Trophoblast cell (in vitro differentiated cells and primary cell): ENCODE data around the gene KLHL30.

Source experiments
- DNase-seq, 2 donors: peaks; one replicate each; pipeline ENCODE4 v3.0.0-alpha.2; 2016
- H2AFZ ChIP-seq: 2 replicates; pipeline ENCODE4 v1.6.1; 2013; ENCODE audit warnings: low read length, moderate library complexity, mild to moderate bottlenecking; ENCODE audit not compliant: insufficient read depth, poor library complexity
- H2AK5ac ChIP-seq: 2 replicates; pipeline ENCODE4 v1.6.1; 2013; ENCODE audit warnings: mild to moderate bottlenecking, low read length
- H2BK120ac ChIP-seq: 2 replicates; pipeline ENCODE4 v1.6.1; 2013; ENCODE audit warnings: low read length, mild to moderate bottlenecking, moderate library complexity; ENCODE audit not compliant: insufficient read depth, poor library complexity
- H2BK12ac ChIP-seq: 2 replicates; pipeline ENCODE4 v1.6.1; 2013; ENCODE audit warnings: mild to moderate bottlenecking, low read length, moderate library complexity
- H2BK5ac ChIP-seq: 2 replicates; pipeline ENCODE4 v1.6.1; 2013; ENCODE audit warnings: low read length, low read depth, moderate library complexity, mild to moderate bottlenecking; ENCODE audit not compliant: poor library complexity
- H3K14ac ChIP-seq: 2 replicates; pipeline ENCODE4 v1.6.1; 2013; ENCODE audit warnings: mild to moderate bottlenecking, low read length
- H3K18ac ChIP-seq: 2 replicates; pipeline ENCODE4 v1.6.1; 2013; ENCODE audit warnings: mild to moderate bottlenecking, low read length
- H3K23ac ChIP-seq: 2 replicates; pipeline ENCODE4 v1.6.1; 2013; ENCODE audit warnings: low read length
- H3K27ac ChIP-seq: 2 replicates; pipeline ENCODE4 v1.5.1; 2013; ENCODE audit warnings: low read depth, mild to moderate bottlenecking, inconsistent platforms, low read length, moderate library complexity
- H3K27me3 ChIP-seq: 2 replicates; pipeline ENCODE4 v1.6.1; 2013; ENCODE audit warnings: inconsistent platforms, mild to moderate bottlenecking, low read length, moderate library complexity; ENCODE audit not compliant: insufficient read depth
- H3K36me3 ChIP-seq, 2 experiments: 1 replicate in 1 of 2; 2 replicates in 1 of 2; pipeline ENCODE4 v1.6.1; 2013; ENCODE audit warnings: low read length in 2 of 2, mild to moderate bottlenecking in 2 of 2, moderate library complexity in 1 of 2; ENCODE audit not compliant: insufficient read depth in 2 of 2, control insufficient read depth in 1 of 2
- H3K4ac ChIP-seq: 2 replicates; pipeline ENCODE4 v1.6.1; 2013; ENCODE audit warnings: low read depth, mild to moderate bottlenecking, low read length, moderate library complexity
- H3K4me1 ChIP-seq, 2 experiments: 1 replicate in 1 of 2; 2 replicates in 1 of 2; pipeline ENCODE4 v1.6.1; 2013; ENCODE audit warnings: low read length in 2 of 2, mild to moderate bottlenecking in 2 of 2, moderate library complexity in 1 of 2; ENCODE audit not compliant: insufficient read depth in 2 of 2, control insufficient read depth in 1 of 2
- H3K4me2 ChIP-seq: 2 replicates; pipeline ENCODE4 v1.6.1; 2013; ENCODE audit warnings: inconsistent platforms, mild to moderate bottlenecking, low read length, moderate library complexity
- H3K4me3 ChIP-seq: 2 replicates; pipeline ENCODE4 v1.5.1; 2013; ENCODE audit warnings: mild to moderate bottlenecking, low read depth, low read length, inconsistent platforms
- H3K79me1 ChIP-seq: one replicate; pipeline ENCODE4 v1.6.1; 2013; ENCODE audit warnings: low read length
- H3K79me2 ChIP-seq: 2 replicates; pipeline ENCODE4 v1.6.1; 2013; ENCODE audit warnings: low read length, mild to moderate bottlenecking; ENCODE audit not compliant: control insufficient read depth, insufficient read depth, poor library complexity
- H3K9ac ChIP-seq: 2 replicates; pipeline ENCODE4 v1.6.1; 2013; ENCODE audit warnings: mild to moderate bottlenecking, low read length
- H3K9me3 ChIP-seq: 2 replicates; pipeline ENCODE4 v1.6.1; 2013; ENCODE audit warnings: low read depth, mild to moderate bottlenecking, control low read depth, inconsistent platforms, low read length; ENCODE audit not compliant: insufficient read depth
- H4K12ac ChIP-seq: 2 replicates; pipeline ENCODE4 v1.6.1; 2013; ENCODE audit warnings: low read depth, mild to moderate bottlenecking, low read length, moderate library complexity
- H4K8ac ChIP-seq: 2 replicates; pipeline ENCODE4 v1.6.1; 2013; ENCODE audit warnings: low read depth, mild to moderate bottlenecking, low read length, moderate library complexity
- H4K91ac ChIP-seq: one replicate; pipeline ENCODE4 v1.6.1; 2013; ENCODE audit warnings: low read depth, mild to moderate bottlenecking, low read length, moderate library complexity
- WGBS: extraction: QIAGEN DNeasy Blood & Tissue Kit; methylation state at CpG from one replicate; pipeline ENCODE4 v1.1.7; 2013; ENCODE audit warnings: missing lambda C conversion rate; ENCODE audit not compliant: insufficient read length, insufficient coverage; ENCODE audit errors: extremely low coverage; 5-methylcytosine and 5-hydroxymethylcytosine counted together

Gene KLHL30

DNA sequence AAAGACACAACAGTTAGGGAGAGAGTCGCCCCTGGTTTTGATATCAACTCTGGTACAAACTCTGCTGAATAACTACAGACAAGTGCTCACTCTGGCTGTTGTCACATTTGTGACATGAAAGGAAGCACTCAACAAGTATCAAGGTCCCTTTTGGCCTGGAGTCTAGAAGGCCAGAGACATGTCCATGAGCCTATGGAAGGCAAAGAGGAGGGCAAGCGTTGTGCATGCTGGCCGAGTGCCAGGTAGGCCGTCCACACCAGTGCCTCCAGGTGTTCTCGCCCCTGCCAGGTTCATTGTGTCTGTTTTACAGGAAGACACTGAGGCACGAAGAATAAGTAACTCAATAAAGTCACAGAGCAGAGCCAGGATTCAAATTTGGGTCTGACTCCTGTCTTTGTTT is 43.9 kb downstream of the KLHL30 start:
- H2BK120ac ChIP-seq: no peak overlapping the region
- no peak overlapping the region for H4K8ac ChIP-seq
- no peaks in the 10 kb centered on the region for H3K79me2 ChIP-seq
- no peak overlapping the region for H3K4ac ChIP-seq
- no peak overlapping the region for H3K4me3 ChIP-seq
- no peaks in the 10 kb centered on the region for H3K9me3 ChIP-seq
- H3K9ac ChIP-seq: no peak overlapping the region
- H3K36me3 ChIP-seq: peaks cover 44 to 63% of the 10 kb centered on the region in 2 experiments
- no peak overlapping the region for H3K18ac ChIP-seq
- H2BK12ac ChIP-seq: no peak overlapping the region
- no peak overlapping the region for H2AFZ ChIP-seq
- H3K79me1 ChIP-seq: no peaks in the 10 kb centered on the region
- no peak overlapping the region for H4K12ac ChIP-seq
- no peak overlapping the region for H3K23ac ChIP-seq
- no peak overlapping the region for H4K91ac ChIP-seq
- no peak for DNase-seq
- no peak overlapping the region for H3K14ac ChIP-seq
- H3K27ac ChIP-seq: no peak overlapping the region
- H3K4me2 ChIP-seq: no peak overlapping the region
- no peak overlapping the region for H2BK5ac ChIP-seq
- no peaks in the 10 kb centered on the region for H3K4me1 ChIP-seq
- no CpG with 5 or more reads among the region's 6 CpGs for WGBS
- no peak overlapping the region for H2AK5ac ChIP-seq
- no peaks in the 10 kb centered on the region for H3K27me3 ChIP-seq

DNA sequence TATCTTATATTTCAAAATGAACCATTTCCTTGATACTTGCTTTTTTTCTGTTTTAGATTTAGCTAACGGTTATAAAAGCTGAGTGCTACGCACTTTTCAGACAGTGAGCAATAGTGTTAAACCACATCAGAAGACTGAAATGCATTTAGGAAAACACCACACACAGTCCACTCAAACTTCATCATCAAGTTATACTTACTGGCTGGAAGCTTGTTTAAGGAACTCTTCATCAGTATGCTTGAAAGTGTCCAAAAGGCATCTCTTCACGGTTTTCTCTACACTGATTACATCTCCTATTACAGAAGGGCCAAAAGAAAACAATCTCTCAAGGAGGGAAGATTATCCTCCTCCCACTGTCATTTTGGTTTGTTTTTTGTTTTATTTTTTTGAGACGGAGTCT is 45.4 kb downstream of the KLHL30 start:
- no CpG with 5 or more reads among the region's 4 CpGs for WGBS
- no peak overlapping the region for H2AFZ ChIP-seq

DNA sequence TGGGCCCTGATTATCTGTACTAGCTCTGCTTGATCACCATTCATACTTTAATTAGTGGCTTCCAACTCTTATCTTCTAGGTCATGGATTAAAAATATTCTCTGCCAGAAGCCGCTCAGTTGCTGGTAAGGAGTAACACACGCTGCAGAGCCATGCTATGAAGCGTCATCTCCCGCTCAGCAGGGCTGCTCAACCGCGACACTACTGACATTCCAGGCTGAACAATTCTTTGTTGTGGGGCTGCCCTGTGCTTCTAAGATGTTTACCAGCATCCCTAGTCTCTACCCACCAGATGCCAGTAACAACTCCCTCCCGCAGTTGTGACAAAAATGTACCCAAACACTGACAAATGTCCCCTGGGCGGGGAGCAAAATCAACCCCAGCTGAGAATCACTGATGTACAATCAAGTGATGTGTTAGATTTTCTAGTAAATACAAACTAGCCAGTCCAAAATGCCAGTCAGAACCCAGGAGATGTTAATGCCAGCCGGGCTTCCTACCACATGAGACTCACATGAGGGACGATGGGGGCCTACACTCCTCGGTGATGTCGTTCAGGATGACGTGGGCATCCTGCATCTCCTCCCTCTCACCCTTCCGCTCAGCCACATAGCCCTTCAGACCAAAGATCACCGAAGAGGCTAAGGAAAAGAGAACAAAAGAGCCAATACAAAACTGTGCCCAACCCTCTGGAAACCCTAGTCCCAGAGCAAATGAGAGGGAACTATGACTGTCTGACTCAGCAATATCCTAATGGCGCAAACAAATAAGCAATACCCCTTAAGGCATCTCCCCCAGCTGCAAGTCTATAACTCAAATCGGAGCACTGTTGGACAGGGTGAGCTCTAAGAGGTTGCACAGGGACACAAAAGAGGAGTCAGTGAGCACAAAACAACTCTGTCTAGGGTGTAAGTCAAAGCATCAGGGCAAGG is 49.4 kb downstream of the KLHL30 start:
- no peak overlapping the region for H3K9ac ChIP-seq
- no peak overlapping the region for H3K4me2 ChIP-seq
- H2BK12ac ChIP-seq: no peak overlapping the region
- no peak overlapping the region for H3K18ac ChIP-seq
- H2BK5ac ChIP-seq: no peak overlapping the region
- H2AK5ac ChIP-seq: no peak overlapping the region
- H3K14ac ChIP-seq: no peak overlapping the region
- H3K4me3 ChIP-seq: no peak overlapping the region
- WGBS: no CpG with 5 or more reads among the region's 17 CpGs
- H3K36me3 ChIP-seq: peaks cover 45 to 62% of the 10 kb centered on the region in 2 experiments
- no peak overlapping the region for H2AFZ ChIP-seq
- H4K8ac ChIP-seq: no peak overlapping the region
- H3K4ac ChIP-seq: no peak overlapping the region
- no peak overlapping the region for H4K12ac ChIP-seq
- no peaks in the 10 kb centered on the region for H3K9me3 ChIP-seq
- DNase-seq: no peak
- H3K4me1 ChIP-seq: no peaks in the 10 kb centered on the region
- H3K79me2 ChIP-seq: no peaks in the 10 kb centered on the region
- no peak overlapping the region for H3K23ac ChIP-seq
- H3K27me3 ChIP-seq: no peaks in the 10 kb centered on the region
- H2BK120ac ChIP-seq: no peak overlapping the region
- no peak overlapping the region for H4K91ac ChIP-seq
- H3K79me1 ChIP-seq: no peaks in the 10 kb centered on the region
- no peak overlapping the region for H3K27ac ChIP-seq

More for the DNA sequence above, 45.4 kb downstream of the KLHL30 start:
- H3K9me3 ChIP-seq: no peaks in the 10 kb centered on the region
- no peak overlapping the region for H2BK120ac ChIP-seq
- no peak overlapping the region for H3K14ac ChIP-seq
- H2BK12ac ChIP-seq: no peak overlapping the region
- H3K4me3 ChIP-seq: no peak overlapping the region
- no peak overlapping the region for H2BK5ac ChIP-seq
- H3K23ac ChIP-seq: no peak overlapping the region
- no peak overlapping the region for H3K9ac ChIP-seq
- no peak overlapping the region for H4K91ac ChIP-seq
- no peak overlapping the region for H3K18ac ChIP-seq
- no peak overlapping the region for H4K8ac ChIP-seq
- no peaks in the 10 kb centered on the region for H3K4me1 ChIP-seq
- no peak overlapping the region for H3K4me2 ChIP-seq
- H4K12ac ChIP-seq: no peak overlapping the region
- H3K27ac ChIP-seq: no peak overlapping the region
- H3K79me1 ChIP-seq: no peaks in the 10 kb centered on the region
- H3K79me2 ChIP-seq: no peaks in the 10 kb centered on the region
- H2AK5ac ChIP-seq: no peak overlapping the region
- no peaks in the 10 kb centered on the region for H3K27me3 ChIP-seq
- no peak overlapping the region for H3K4ac ChIP-seq
- no peak for DNase-seq
- peaks cover 49 to 68% of the 10 kb centered on the region in 2 experiments for H3K36me3 ChIP-seq

DNA sequence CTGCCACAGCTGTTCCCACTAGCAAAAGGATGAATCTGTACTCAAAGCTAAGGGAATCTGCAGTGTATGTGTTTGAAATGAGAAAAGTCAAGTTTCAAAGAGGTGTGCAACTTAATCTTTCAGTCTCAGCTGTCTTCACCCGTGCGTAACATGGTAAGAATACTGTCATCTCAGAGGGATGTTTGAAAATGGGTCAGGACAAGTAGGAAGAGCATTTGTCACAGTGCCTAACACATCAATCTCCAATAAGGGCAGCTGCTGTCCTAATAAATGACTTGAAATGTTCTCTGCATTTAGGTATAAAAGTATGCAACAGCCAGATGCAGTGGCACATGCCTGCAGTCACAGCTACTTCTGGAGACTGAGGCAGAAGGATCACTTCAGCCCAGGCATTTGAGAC is 52.0 kb downstream of the KLHL30 start:
- no CpG with 5 or more reads among the region's 2 CpGs for WGBS
- H3K14ac ChIP-seq: no peak overlapping the region
- no peak overlapping the region for H3K23ac ChIP-seq
- no peak overlapping the region for H3K9ac ChIP-seq
- no peak overlapping the region for H2AFZ ChIP-seq
- no peak overlapping the region for H2BK5ac ChIP-seq
- no peak overlapping the region for H3K4me3 ChIP-seq
- H3K36me3 ChIP-seq: peaks cover 34 to 54% of the 10 kb centered on the region in 2 experiments
- no peak overlapping the region for H2AK5ac ChIP-seq
- no peaks in the 10 kb centered on the region for H3K9me3 ChIP-seq
- H3K27ac ChIP-seq: no peak overlapping the region
- DNase-seq: no peak
- no peak overlapping the region for H4K8ac ChIP-seq
- no peaks in the 10 kb centered on the region for H3K27me3 ChIP-seq
- no peak overlapping the region for H2BK12ac ChIP-seq
- H3K79me1 ChIP-seq: no peaks in the 10 kb centered on the region
- no peak overlapping the region for H2BK120ac ChIP-seq
- no peaks in the 10 kb centered on the region for H3K79me2 ChIP-seq
- no peak overlapping the region for H4K12ac ChIP-seq
- no peak overlapping the region for H3K4ac ChIP-seq
- no peak overlapping the region for H4K91ac ChIP-seq
- no peak overlapping the region for H3K4me2 ChIP-seq
- H3K4me1 ChIP-seq: no peaks in the 10 kb centered on the region
- no peak overlapping the region for H3K18ac ChIP-seq
